ENCODE results near the gene ELMO1.

DNA sequence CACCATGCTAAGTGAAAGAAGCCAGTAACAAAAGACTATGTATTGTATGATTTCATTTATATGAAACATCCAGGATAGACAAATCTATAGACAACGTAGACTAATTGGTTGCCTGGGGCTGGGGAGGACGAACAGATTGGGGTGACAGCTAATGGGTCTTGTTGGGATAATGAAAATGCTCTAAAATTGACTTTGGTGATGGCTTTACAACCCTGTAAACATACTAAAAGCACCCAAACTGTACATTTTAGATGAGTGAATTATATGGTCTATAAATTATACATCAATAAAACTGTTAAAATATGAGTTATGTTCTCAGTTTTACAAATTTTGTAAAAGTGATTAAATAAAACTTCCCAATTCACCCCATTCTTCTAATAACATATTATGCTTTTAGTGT is 261.5 kb downstream of the ELMO1 start:
- TF ChIP-seq, protein P1, sequence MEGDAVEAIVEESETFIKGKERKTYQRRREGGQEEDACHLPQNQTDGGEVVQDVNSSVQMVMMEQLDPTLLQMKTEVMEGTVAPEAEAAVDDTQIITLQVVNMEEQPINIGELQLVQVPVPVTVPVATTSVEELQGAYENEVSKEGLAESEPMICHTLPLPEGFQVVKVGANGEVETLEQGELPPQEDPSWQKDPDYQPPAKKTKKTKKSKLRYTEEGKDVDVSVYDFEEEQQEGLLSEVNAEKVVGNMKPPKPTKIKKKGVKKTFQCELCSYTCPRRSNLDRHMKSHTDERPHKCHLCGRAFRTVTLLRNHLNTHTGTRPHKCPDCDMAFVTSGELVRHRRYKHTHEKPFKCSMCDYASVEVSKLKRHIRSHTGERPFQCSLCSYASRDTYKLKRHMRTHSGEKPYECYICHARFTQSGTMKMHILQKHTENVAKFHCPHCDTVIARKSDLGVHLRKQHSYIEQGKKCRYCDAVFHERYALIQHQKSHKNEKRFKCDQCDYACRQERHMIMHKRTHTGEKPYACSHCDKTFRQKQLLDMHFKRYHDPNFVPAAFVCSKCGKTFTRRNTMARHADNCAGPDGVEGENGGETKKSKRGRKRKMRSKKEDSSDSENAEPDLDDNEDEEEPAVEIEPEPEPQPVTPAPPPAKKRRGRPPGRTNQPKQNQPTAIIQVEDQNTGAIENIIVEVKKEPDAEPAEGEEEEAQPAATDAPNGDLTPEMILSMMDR (IDR thresholded peaks at IDR 0.05) = no peak
- no peak for TF ChIP-seq ZFX (IDR thresholded peaks at IDR 0.05; ENCODE audit: borderline replicate concordance)

Measured in 22Rv1 (cell line).